Lung (tissue), 12 donors: Measurements from ENCODE around the gene COL4A2. TPM values are rescaled to one million over a fixed set of nuclear protein-coding genes. Genes with fewer than 3 reads are reported as not detected.

Source experiments
- ATAC-seq: fragments of 200-7000 bp; cut with Tn5 transposase; one replicate; pipeline ENCODE4 v1.9.1; 2020; ENCODE audit warnings: moderate number of reproducible peaks; ENCODE audit not compliant: insufficient read depth, low FRiP score
- DNase-seq, 3 donors: peaks; one replicate each; pipeline ENCODE4 v3.0.0-alpha.2; 2013 to 2017
- H3K27ac ChIP-seq, 2 donors: one replicate each; pipeline ENCODE4 v1.5.1; 2013; ENCODE audit warnings: mild to moderate bottlenecking in 2 of 2, moderate library complexity in 2 of 2, control low read depth in 1 of 2, inconsistent platforms in 1 of 2, low read depth in 1 of 2, low read length in 1 of 2
- H3K27me3 ChIP-seq, 3 donors: one replicate each; pipeline ENCODE4 v1.5.1; 2013; ENCODE audit warnings: low read length in 2 of 3; ENCODE audit not compliant: control insufficient read depth in 3 of 3, insufficient read depth in 3 of 3
- H3K36me3 ChIP-seq, 4 donors: one replicate each; pipeline ENCODE4 v1.5.1; 2013; ENCODE audit warnings: low read length in 4 of 4, mild to moderate bottlenecking in 1 of 4, moderate library complexity in 1 of 4; ENCODE audit not compliant: control insufficient read depth in 4 of 4, insufficient read depth in 4 of 4
- H3K4me1 ChIP-seq, 5 donors: one replicate each; pipeline ENCODE4 v1.5.1; 2013; ENCODE audit warnings: low read length in 5 of 5, mild to moderate bottlenecking in 2 of 5, moderate library complexity in 1 of 5; ENCODE audit not compliant: control insufficient read depth in 5 of 5, insufficient read depth in 5 of 5
- H3K4me3 ChIP-seq: one replicate; pipeline ENCODE4 v1.5.1; 2013; ENCODE audit warnings: mild to moderate bottlenecking, control low read depth, moderate library complexity
- H3K9ac ChIP-seq, 2 donors: one replicate each; pipeline ENCODE4 v1.5.1; 2013; ENCODE audit warnings: low read length in 2 of 2, control low read depth in 1 of 2; ENCODE audit not compliant: insufficient read depth in 1 of 2
- H3K9me3 ChIP-seq, 4 donors: one replicate each; pipeline ENCODE4 v1.5.1; 2013; ENCODE audit warnings: low read length in 3 of 4, mild to moderate bottlenecking in 1 of 4, moderate library complexity in 1 of 4; ENCODE audit not compliant: control insufficient read depth in 4 of 4, insufficient read depth in 3 of 4
- CTCF ChIP-seq: IDR thresholded peaks from 2 replicates; pipeline ENCODE4 v1.5.1; 2012; ENCODE audit warnings: mild to moderate bottlenecking; ENCODE audit errors: control extremely low read depth, extremely low read depth
- WGBS, 2 donors: extraction: QIAGEN DNeasy Blood & Tissue Kit; methylation state at CpG; one replicate each; pipeline ENCODE4 v1.1.7; 2013; 5-methylcytosine and 5-hydroxymethylcytosine counted together
- polyA plus RNA-seq, 2 donors: library from polyadenylated mRNA; stranded (reverse); fragments of 200-250 nt; gene quantifications; one replicate each; pipeline ENCODE4 v1.2.1, GENCODE V29; 2013
- total RNA-seq, 2 donors: library from RNA; depleted of rRNA in 1 of 2; stranded (reverse); fragments of >200 nt in 1 of 2; gene quantifications; one replicate each; pipeline ENCODE4 v1.2.1, GENCODE V29; 2014 to 2021
- donor health status: control.
- donor health status: control.
- donor health status: Bipolar disorder and iron deficiency.
- donor health status: healthy.
- donor health status: DM: yes; HTN: yes; CAD: no.

The COL4A2 gene
- total and polyA plus RNA-seq, 4 donors: 169 to 627 (median 339) TPM

DNA sequence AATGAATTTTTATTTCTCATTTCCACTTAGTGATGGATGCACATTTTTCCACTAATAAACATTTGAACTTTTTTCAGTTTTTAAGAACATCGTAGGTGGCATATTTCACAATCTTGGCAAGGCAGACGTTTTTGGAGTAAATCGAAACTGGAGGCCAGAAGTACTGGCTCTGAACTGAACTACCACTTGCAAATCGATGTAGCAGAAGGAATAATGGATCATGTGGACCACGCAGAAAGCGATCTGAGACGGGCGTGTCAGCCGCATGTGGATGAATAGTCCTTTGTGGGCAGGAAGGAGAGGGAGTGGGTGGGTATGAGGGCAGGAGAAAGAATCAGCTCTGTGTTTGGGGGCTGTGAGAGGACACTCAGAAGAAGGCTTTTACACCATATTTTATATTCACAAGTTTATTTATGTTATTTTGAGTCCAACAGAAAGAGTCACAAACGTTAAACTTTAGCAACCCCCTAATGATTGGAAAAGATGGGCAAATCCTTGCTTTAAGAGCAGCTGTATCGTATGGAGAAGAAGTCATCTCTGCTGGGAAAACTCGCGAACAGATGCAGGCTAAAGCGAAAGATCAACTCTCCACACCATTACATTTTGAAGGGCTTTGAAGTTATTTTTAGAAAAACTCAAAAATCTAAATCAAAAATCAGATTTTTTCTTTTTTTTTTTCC lies 90.5 kb downstream of the COL4A2 start:
- 48 to 72% methylated on average over 14 of the region's 14 CpGs for WGBS, 2 donors
- no peaks in the 10 kb centered on the region for H3K36me3 ChIP-seq
- H3K9ac ChIP-seq: peak overlapping the region in 1 of 2 donors; percentile 94
- peak; percentile 75 to 95 (median 95) for DNase-seq
- no peak overlapping the region for H3K4me3 ChIP-seq
- no peak for ATAC-seq
- peaks cover 7 to 44% (median 23%) of the 10 kb centered on the region in 5 donors for H3K4me1 ChIP-seq
- TF ChIP-seq CTCF: no peak
- no peaks in the 10 kb centered on the region for H3K27me3 ChIP-seq
- no peaks in the 10 kb centered on the region for H3K9me3 ChIP-seq
- H3K27ac ChIP-seq: peak overlapping the region; percentile 84 to 91

- peak in 2 of 3 donors; percentile 51 to 55 for DNase-seq
- peak overlapping the region in 1 of 2 donors; percentile 58 for H3K27ac ChIP-seq
- WGBS, 2 donors: 75 to 87% methylated on average over 7 of the region's 7 CpGs
Observed at GRCh38 chr13:110398564-110399507, 91.8 kb downstream of the COL4A2 start.

DNA sequence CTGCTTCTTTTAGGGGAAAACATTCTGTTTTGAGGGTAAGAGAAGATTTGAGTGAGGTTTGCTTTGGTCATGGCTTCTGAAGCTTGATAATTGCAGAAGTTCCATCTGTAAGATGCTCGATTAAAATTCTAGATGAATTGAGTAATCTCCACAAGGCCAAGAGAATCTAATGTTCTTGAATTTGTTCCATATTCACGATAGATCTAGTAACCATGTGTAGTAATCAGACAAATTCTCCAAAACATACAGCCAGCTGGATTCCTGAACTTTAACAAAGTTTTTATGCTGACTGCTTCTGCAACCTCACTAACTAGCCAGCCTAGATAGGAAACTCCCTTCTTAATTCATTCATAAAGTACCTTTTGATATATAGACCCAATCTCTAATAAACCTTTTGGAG lies 92.7 kb downstream of the COL4A2 start:
- Histone ChIP-seq H3K4me3 (no peak overlapping the region), H3K27ac (no peak overlapping the region), H3K27me3 (no peaks in the 10 kb centered on the region), H3K4me1 (peaks cover 9 to 43% (median 26%) of the 10 kb centered on the region in 5 donors), H3K9ac (no peak overlapping the region), H3K9me3 (no peaks in the 10 kb centered on the region), H3K36me3 (no peaks in the 10 kb centered on the region)
- no peak for TF ChIP-seq CTCF
- 77 to 81% methylated on average over 2 of the region's 2 CpGs for WGBS, 2 donors
- no peak for ATAC-seq
- peak in 2 of 3 donors; percentile 42 to 52 for DNase-seq

More at GRCh38 chr13:110398564-110399507, 91.8 kb downstream of the COL4A2 start:
- Histone ChIP-seq H3K4me1 (peaks cover 9 to 43% (median 22%) of the 10 kb centered on the region in 5 donors), H3K4me3 (no peak overlapping the region), H3K27me3 (no peaks in the 10 kb centered on the region), H3K36me3 (no peaks in the 10 kb centered on the region), H3K9me3 (no peaks in the 10 kb centered on the region), H3K9ac (peak overlapping the region in 1 of 2 donors; percentile 94)
- no peak for TF ChIP-seq CTCF
- no peak for ATAC-seq
